Measurements from ENCODE around the gene PCIF1.
"Not testable (repeated sequence)": the region's sequence is repeated elsewhere in the genome, so short reads cannot be mapped to it uniquely, and the experiment has no call there.

PCIF1 gene

GRCh38 chr20:45921337-45922189 lies 12.9 kb upstream of the PCIF1 start:
- no peak for DNase-seq (ENCODE audit: low spot score)
- FAIRE-seq: no peak

DNA sequence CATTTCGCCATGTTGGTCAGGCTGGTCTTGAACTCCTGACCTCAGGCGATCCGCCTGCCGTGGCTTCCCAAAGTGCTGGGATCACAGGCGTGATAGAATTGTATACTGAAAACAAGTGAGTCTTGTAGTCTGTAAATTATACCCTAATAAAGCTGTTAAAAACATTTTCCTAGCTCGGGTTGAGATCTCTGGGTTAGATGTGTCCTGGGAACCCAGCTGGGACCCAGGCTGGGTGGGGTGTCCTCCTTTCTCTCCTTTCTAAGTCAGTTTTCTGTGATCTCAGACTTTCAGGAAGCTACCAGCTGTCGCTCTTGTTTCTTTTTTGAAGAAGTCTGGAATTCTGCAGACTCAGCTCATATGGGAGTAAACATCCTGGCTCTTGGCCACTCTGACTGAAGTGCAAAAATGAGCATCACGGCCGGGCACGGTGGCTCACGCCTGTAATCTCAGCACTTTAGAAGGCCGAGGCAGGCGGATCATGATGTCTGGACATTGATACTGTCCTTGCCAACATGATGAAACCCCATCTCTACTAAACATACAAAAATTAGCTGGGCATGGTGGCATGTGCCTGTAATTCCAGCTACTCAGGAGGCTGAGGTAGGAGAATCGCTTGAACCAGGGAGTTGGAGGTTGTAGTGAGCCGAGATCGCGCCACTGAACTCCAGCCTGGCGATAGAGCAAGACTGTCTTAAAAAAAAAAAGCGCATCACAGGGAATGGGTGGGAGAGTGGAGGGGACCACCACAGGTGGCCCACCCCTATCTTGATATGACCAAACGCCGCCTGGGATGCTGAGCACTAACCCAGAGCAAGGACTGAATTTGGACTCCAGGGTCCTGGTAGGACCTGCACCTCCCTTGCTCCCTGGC lies 9.9 kb upstream of the PCIF1 start:
- no peak for FAIRE-seq
- DNase-seq (ENCODE audit: low spot score): no peak

DNA sequence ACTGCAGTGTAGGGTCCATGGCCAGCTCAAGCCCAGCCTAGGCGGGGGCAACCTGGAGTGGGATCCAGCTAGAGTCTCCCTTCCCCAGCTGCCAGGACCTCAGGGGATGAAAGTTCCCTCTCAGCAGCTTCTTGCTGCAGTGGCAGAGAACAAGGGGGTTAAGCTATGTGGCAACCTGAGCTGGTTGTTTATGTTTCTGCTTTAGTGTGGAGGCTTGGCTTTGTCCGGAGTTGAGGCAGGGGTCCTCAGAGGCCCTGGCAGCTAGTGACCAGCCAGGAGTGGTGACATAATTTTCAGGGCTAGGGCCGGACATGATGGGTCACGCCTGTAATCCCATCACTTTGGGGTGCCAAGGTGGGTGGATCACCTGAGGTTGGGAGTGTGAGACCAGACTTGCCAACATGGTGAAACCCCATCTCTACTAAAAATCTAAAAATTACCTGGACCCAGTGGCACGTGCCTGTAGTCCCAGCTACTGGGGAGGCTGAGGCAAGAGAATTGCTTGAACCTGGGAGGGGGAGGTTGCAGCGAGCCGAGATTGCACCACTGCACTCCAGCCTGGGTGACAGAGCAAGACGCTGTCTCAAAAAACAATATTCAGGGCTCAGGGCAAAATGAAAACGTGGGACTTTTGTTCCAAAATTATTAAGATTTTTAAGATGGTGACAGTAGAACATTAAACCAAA lies 8.5 kb upstream of the PCIF1 start:
- FAIRE-seq (no peak), DNase-seq (ENCODE audit: low spot score) (no peak)

- FAIRE-seq (no peak), DNase-seq (ENCODE audit: low spot score) (no peak)
These were observed 7.8 kb upstream of the PCIF1 start for GRCh38 chr20:45926731-45927070.

DNA sequence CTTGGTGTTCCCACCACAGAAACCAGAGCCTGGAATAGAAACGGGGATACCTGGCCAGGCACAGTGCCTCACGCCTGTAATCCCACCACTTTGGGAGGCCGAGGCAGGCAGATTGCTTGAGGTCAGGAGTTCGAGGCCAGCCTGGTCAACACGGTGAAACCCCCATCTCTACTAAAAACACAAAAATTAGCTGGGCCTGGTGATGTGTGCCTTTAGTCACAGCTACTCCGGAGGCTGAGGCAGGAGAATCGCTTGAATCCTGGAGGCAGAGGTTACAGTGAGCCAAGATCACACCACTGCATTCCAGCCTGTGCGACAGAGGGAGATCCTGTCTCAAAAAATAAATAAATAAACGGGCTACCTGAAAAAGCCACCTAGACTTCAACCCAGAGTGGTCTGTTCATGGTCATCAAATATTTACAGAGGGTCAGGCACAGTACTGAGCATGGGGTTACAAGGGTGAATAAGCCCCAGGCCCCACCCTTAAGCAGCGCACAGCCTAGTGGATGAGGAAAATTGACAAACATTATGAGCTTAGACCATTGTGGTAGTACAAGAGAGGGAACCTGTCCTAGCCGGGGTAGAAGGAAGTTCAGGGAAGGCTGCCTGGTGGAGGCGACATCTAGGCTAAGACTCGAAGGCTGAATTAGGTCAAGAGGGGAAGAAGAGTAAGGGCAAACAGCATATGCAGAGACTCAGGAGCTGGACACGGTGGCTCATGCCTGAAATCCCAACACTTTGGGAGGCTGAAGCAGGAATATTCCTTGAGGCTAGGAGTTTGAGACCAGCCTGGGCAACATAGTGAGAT lies 7.2 kb upstream of the PCIF1 start:
- DNase-seq (ENCODE audit: low spot score) (no peak), FAIRE-seq (no peak)

DNA sequence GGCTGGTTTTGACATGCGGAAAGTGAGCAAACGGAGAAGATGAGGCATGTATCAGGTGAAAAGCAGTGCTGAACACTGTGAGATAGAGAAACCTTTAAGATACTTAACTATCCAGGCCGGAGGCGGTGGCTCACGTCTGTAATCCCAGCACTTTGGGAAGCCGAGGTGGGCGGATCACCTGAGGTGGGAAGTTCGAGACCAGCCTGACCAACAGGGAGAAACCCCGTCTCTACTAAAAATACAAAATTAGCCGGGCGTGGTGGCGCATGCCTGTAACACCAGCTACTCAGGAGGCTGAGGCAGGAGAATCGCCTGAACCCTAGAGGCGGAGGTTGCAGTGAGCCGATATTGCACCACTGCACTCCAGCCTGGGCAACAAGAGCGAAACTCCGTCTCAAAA lies 2.8 kb upstream of the PCIF1 start:
- DNase-seq (ENCODE audit: low spot score); FAIRE-seq: not testable (repeated sequence)

GRCh38 chr20:45933266-45934045 lies 1.0 kb upstream of the PCIF1 start:
- DNase-seq (ENCODE audit: low spot score): peak; percentile 91
- FAIRE-seq: no peak

GRCh38 chr20:45934046-45934585 lies 367 bp upstream of the PCIF1 start:
- DNase-seq (ENCODE audit: low spot score) (peak; percentile 62), FAIRE-seq (no peak)

DNA sequence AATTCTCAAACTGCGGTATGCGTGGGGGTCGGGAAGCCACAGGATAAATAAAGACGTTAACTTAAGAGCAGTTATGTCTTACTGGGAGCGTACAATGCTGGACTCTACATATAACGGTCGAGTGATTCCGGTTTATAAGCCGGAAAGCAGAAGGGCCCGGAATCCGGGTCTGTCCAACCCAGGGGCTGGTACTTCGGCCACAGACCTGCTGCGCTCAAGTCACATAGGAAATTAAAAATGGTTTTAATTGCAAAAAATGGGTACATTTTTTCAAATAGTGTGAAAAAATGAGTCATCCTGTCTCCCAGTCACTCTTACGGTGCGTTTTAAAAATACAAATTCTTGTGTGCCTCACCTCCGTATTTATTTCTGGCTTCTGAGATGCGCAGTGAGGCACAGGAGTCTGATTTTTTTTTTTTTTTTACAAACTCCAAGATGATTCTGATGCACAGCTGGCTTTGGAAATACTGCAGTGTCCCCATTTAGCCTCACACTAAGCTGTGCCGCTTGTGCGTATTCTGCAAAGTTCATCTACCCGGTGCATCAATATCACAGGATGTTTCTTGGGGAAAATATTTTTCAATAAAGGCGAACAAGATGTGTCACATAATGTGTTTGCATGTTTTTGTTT lies 1.0 kb downstream of the PCIF1 start:
- FAIRE-seq (no peak), DNase-seq (ENCODE audit: low spot score) (no peak)

GRCh38 chr20:45937765-45938164 lies 3.3 kb downstream of the PCIF1 start:
- FAIRE-seq: no peak
- no peak for DNase-seq (ENCODE audit: low spot score)

DNA sequence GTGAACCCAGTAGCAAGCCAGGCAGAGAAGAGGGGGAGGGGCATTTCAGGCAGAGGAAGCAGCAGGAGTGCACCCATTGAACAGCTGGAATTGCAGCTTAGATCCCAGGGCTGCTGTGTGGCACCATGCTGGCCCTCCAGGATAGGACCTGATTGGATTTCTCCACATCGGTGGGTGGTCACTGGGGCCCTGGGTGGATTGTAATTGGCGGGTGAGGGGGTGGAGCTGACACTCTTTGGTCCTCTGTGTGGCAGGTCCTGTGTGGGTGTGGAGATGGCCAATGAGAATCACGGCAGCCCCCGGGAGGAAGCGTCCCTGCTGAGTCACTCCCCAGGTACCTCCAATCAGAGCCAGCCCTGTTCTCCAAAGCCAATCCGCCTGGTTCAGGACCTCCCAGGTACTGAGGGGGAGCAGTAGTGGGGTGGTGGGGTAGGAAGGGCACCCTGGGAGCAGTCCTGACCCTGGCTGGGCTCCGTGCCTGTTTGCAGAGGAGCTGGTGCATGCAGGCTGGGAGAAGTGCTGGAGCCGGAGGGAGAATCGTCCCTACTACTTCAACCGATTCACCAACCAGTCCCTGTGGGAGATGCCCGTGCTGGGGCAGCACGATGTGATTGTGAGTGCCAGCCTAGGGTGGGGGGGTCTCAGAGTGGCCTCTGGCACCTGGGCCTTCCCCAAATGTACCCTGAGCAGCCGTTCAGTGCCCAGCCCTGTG lies 4.4 kb downstream of the PCIF1 start:
- no peak for FAIRE-seq

DNA sequence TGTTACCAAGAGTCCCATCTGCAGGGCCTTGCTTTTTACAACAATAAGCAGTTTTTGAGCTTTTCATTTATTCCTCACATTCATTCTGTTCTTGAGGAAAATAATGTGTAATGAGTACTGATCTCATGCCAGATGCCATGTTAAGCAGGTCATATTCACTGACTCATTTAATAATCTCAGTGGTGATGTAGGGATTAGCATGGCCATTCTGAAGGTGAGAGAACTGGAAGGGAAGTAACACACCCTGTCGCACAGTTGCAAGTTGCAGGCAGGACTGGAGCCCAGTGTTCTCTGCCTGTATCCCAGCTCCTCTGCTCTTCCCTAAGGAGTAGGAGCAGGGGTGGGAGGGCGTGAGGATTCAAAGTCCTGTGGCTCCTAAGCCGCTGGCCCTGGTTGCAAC lies 5.6 kb downstream of the PCIF1 start:
- FAIRE-seq (no peak), DNase-seq (ENCODE audit: low spot score) (no peak)

More for the DNA sequence above, 4.4 kb downstream of the PCIF1 start:
- DNase-seq (ENCODE audit: low spot score): no peak

- no peak for DNase-seq (ENCODE audit: low spot score)
- FAIRE-seq: no peak
These were observed 6.0 kb downstream of the PCIF1 start for GRCh38 chr20:45940469-45940868.

- no peak for FAIRE-seq
- DNase-seq (ENCODE audit: low spot score): no peak
These were observed 9.1 kb downstream of the PCIF1 start for GRCh38 chr20:45943613-45944012.

GRCh38 chr20:45944151-45944964 lies 9.9 kb downstream of the PCIF1 start:
- FAIRE-seq: no peak
- no peak for DNase-seq (ENCODE audit: low spot score)

GRCh38 chr20:45944965-45945677 lies 10.6 kb downstream of the PCIF1 start:
- DNase-seq (ENCODE audit: low spot score) (no peak), FAIRE-seq (no peak)

DNA sequence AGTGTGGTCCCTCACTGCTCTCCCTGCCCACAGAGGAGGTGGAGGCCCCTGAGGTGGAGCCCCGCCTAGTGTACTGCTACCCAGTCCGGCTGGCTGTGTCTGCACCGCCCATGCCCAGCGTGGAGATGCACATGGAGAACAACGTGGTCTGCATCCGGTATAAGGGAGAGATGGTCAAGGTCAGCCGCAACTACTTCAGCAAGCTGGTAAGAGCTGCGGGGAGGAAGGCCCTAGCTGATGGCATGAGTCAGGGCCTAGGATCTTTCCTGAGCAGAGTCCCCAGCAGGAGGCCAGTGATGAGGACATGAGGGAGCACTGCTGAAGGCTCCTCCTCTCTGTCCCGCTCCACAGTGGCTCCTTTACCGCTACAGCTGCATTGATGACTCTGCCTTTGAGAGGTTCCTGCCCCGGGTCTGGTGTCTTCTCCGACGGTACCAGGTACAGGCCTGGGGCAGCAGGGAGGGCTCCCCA lies 11.2 kb downstream of the PCIF1 start:
- DNase-seq (ENCODE audit: low spot score) (no peak), FAIRE-seq (no peak)
